Measurements from ENCODE around the gene SPOCD1. TPM values are rescaled to one million over a fixed set of nuclear protein-coding genes. Genes with fewer than 3 reads are reported as not detected.
A peak's percentile ranks its signal among the peaks of the same experiment; 100 is the strongest.

SPOCD1 gene
- total and polyA plus RNA-seq, 2 experiments from 2014 or later = 0.73 to 1.3 TPM

DNA sequence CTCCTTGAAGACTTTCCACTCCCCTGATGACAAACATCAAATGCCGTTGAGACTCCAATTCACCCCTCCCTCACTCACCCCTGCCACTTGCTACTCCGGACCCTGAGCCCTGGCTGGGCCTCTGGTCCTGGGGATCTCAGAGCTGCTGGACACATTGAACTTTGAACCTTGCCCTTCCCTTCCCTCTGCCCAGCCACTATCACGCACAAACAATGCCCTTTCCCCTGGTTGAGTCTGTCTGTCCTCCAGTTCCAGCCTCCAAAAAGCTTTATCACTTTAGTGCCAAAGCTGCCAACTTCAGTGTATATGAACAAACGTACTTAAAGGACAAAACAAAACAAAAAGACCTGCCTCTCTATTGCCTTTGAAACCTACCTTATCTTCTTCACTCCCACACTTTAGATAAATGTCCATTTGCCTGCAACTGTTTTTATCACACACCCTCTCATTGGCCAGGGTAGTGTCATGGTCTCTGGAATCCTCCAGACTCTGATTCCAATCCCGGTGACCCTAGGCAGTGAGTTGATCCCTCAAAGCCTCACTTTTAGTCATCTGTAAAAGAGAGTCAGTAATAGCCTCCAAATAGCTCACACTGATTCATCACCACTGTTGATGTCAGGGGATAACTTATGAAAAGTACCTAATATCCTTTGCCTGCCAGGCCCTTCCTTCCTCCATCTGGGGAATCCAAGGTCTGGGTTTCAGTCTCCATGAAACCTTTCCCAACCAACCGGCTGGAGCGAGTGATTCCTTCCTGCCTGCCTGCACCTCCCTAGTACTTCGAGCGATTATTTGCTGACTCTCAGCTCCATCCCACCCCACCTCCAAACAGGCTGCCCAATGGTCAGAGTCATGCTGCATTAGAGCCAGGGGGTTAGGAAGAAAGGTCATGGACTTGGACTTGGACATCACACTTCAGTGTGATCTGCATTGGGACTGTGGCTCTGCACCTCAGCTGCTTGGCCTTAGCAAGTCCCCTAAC, 15.9 kb upstream of the SPOCD1 start:
- no peaks in the 10 kb centered on the region for H3K4me1 Mint-ChIP-seq
- Histone ChIP-seq H3K4me3 (no peak overlapping the region), H3K27ac (ENCODE audit: low read depth) (no peak overlapping the region), H3K4me1 (ENCODE audit: insufficient read depth) (no peaks in the 10 kb centered on the region), H4K20me1 (replicated peaks; ENCODE audit: insufficient read depth) (no peaks in the 10 kb centered on the region), H3K9me2 (ENCODE audit: insufficient read depth) (no peaks in the 10 kb centered on the region), H3K27me3 (ENCODE audit: insufficient read depth) (no peaks in the 10 kb centered on the region), H3K4me2 (no peak overlapping the region), H3K79me2 (replicated peaks; ENCODE audit: insufficient read depth) (no peaks in the 10 kb centered on the region), H2AFZ (0 out of 2 replicates have a peak overlapping the region, but pooled peaks have one; percentile 38), H3K36me3 (ENCODE audit: insufficient read depth) (no peaks in the 10 kb centered on the region), H3F3A (replicated peaks; ENCODE audit: low read depth) (no peaks in the 10 kb centered on the region)
- H3K36me3 Mint-ChIP-seq (ENCODE audit: low read depth) = no peaks in the 10 kb centered on the region
- ATAC-seq = no peak
- no peak overlapping the region for H3K4me3 Mint-ChIP-seq
- TF ChIP-seq, protein P1, sequence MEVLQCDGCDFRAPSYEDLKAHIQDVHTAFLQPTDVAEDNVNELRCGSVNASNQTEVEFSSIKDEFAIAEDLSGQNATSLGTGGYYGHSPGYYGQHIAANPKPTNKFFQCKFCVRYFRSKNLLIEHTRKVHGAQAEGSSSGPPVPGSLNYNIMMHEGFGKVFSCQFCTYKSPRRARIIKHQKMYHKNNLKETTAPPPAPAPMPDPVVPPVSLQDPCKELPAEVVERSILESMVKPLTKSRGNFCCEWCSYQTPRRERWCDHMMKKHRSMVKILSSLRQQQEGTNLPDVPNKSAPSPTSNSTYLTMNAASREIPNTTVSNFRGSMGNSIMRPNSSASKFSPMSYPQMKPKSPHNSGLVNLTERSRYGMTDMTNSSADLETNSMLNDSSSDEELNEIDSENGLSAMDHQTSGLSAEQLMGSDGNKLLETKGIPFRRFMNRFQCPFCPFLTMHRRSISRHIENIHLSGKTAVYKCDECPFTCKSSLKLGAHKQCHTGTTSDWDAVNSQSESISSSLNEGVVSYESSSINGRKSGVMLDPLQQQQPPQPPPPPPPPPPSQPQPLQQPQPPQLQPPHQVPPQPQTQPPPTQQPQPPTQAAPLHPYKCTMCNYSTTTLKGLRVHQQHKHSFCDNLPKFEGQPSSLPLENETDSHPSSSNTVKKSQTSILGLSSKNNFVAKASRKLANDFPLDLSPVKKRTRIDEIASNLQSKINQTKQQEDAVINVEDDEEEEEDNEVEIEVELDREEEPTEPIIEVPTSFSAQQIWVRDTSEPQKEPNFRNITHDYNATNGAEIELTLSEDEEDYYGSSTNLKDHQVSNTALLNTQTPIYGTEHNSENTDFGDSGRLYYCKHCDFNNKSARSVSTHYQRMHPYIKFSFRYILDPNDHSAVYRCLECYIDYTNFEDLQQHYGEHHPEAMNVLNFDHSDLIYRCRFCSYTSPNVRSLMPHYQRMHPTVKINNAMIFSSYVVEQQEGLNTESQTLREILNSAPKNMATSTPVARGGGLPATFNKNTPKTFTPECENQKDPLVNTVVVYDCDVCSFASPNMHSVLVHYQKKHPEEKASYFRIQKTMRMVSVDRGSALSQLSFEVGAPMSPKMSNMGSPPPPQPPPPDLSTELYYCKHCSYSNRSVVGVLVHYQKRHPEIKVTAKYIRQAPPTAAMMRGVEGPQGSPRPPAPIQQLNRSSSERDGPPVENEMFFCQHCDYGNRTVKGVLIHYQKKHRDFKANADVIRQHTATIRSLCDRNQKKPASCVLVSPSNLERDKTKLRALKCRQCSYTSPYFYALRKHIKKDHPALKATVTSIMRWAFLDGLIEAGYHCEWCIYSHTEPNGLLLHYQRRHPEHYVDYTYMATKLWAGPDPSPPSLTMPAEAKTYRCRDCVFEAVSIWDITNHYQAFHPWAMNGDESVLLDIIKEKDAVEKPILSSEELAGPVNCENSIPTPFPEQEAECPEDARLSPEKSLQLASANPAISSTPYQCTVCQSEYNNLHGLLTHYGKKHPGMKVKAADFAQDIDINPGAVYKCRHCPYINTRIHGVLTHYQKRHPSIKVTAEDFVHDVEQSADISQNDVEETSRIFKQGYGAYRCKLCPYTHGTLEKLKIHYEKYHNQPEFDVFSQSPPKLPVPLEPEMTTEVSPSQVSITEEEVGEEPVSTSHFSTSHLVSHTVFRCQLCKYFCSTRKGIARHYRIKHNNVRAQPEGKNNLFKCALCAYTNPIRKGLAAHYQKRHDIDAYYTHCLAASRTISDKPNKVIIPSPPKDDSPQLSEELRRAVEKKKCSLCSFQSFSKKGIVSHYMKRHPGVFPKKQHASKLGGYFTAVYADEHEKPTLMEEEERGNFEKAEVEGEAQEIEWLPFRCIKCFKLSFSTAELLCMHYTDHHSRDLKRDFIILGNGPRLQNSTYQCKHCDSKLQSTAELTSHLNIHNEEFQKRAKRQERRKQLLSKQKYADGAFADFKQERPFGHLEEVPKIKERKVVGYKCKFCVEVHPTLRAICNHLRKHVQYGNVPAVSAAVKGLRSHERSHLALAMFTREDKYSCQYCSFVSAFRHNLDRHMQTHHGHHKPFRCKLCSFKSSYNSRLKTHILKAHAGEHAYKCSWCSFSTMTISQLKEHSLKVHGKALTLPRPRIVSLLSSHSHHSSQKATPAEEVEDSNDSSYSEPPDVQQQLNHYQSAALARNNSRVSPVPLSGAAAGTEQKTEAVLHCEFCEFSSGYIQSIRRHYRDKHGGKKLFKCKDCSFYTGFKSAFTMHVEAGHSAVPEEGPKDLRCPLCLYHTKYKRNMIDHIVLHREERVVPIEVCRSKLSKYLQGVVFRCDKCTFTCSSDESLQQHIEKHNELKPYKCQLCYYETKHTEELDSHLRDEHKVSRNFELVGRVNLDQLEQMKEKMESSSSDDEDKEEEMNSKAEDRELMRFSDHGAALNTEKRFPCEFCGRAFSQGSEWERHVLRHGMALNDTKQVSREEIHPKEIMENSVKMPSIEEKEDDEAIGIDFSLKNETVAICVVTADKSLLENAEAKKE (CRISPR knock-in tag; IDR thresholded peaks at IDR 0.05) = no peak
- TF ChIP-seq JUNB (IDR thresholded peaks at IDR 0.05; ENCODE audit: unreplicated experiment) = no peak
- TF ChIP-seq, protein P2, sequence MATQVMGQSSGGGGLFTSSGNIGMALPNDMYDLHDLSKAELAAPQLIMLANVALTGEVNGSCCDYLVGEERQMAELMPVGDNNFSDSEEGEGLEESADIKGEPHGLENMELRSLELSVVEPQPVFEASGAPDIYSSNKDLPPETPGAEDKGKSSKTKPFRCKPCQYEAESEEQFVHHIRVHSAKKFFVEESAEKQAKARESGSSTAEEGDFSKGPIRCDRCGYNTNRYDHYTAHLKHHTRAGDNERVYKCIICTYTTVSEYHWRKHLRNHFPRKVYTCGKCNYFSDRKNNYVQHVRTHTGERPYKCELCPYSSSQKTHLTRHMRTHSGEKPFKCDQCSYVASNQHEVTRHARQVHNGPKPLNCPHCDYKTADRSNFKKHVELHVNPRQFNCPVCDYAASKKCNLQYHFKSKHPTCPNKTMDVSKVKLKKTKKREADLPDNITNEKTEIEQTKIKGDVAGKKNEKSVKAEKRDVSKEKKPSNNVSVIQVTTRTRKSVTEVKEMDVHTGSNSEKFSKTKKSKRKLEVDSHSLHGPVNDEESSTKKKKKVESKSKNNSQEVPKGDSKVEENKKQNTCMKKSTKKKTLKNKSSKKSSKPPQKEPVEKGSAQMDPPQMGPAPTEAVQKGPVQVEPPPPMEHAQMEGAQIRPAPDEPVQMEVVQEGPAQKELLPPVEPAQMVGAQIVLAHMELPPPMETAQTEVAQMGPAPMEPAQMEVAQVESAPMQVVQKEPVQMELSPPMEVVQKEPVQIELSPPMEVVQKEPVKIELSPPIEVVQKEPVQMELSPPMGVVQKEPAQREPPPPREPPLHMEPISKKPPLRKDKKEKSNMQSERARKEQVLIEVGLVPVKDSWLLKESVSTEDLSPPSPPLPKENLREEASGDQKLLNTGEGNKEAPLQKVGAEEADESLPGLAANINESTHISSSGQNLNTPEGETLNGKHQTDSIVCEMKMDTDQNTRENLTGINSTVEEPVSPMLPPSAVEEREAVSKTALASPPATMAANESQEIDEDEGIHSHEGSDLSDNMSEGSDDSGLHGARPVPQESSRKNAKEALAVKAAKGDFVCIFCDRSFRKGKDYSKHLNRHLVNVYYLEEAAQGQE (IDR thresholded peaks at IDR 0.05; ENCODE audit: unreplicated experiment) = no peak
- TF ChIP-seq, protein P3, sequence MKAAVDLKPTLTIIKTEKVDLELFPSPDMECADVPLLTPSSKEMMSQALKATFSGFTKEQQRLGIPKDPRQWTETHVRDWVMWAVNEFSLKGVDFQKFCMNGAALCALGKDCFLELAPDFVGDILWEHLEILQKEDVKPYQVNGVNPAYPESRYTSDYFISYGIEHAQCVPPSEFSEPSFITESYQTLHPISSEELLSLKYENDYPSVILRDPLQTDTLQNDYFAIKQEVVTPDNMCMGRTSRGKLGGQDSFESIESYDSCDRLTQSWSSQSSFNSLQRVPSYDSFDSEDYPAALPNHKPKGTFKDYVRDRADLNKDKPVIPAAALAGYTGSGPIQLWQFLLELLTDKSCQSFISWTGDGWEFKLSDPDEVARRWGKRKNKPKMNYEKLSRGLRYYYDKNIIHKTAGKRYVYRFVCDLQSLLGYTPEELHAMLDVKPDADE (IDR thresholded peaks at IDR 0.05) = no peak
- no peak for TF ChIP-seq STAT1 (IDR thresholded peaks at IDR 0.05; ENCODE audit: unreplicated experiment)
- TF ChIP-seq, protein P4, sequence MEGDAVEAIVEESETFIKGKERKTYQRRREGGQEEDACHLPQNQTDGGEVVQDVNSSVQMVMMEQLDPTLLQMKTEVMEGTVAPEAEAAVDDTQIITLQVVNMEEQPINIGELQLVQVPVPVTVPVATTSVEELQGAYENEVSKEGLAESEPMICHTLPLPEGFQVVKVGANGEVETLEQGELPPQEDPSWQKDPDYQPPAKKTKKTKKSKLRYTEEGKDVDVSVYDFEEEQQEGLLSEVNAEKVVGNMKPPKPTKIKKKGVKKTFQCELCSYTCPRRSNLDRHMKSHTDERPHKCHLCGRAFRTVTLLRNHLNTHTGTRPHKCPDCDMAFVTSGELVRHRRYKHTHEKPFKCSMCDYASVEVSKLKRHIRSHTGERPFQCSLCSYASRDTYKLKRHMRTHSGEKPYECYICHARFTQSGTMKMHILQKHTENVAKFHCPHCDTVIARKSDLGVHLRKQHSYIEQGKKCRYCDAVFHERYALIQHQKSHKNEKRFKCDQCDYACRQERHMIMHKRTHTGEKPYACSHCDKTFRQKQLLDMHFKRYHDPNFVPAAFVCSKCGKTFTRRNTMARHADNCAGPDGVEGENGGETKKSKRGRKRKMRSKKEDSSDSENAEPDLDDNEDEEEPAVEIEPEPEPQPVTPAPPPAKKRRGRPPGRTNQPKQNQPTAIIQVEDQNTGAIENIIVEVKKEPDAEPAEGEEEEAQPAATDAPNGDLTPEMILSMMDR (conservative IDR thresholded peaks at IDR 0.05; ENCODE audit: low read depth in 2 of 2) = no peak
- TF ChIP-seq POLR2AphosphoS5 (IDR thresholded peaks at IDR 0.05; ENCODE audit: low read depth) = no peak
- TF ChIP-seq CREB1 (CRISPR knock-in tag; IDR thresholded peaks at IDR 0.05; ENCODE audit: low read depth) = no peak
- H3K9me3 Mint-ChIP-seq = no peaks in the 10 kb centered on the region
- no peak overlapping the region for H3K27ac Mint-ChIP-seq
- H3K27me3 Mint-ChIP-seq (ENCODE audit: insufficient read depth, low read depth, poor library complexity) = peaks cover 10% of the 10 kb centered on the region
- no peak for DNase-seq (ENCODE audit: low spot score)

Measured in GM23338 (cell line).